C4-2B (cell line): ENCODE measurements around the gene IRAK3.
"Not testable (repeated sequence)": the region's sequence is repeated elsewhere in the genome, so short reads cannot be mapped to it uniquely, and the experiment has no call there.

ENCODE experiments used
- ZFX ChIP-seq: fragments of 450-650 bp; IDR thresholded peaks from 2 replicates; pipeline ENCODE4 v1.6.1; 2017
- TF ChIP-seq, protein P1 (sequence below): fragments of 450-650 bp; conservative IDR thresholded peaks from 2 replicates; pipeline ENCODE4 v1.5.1; 2017; ENCODE audit warnings: mild to moderate bottlenecking

- TF ChIP-seq, protein P1, sequence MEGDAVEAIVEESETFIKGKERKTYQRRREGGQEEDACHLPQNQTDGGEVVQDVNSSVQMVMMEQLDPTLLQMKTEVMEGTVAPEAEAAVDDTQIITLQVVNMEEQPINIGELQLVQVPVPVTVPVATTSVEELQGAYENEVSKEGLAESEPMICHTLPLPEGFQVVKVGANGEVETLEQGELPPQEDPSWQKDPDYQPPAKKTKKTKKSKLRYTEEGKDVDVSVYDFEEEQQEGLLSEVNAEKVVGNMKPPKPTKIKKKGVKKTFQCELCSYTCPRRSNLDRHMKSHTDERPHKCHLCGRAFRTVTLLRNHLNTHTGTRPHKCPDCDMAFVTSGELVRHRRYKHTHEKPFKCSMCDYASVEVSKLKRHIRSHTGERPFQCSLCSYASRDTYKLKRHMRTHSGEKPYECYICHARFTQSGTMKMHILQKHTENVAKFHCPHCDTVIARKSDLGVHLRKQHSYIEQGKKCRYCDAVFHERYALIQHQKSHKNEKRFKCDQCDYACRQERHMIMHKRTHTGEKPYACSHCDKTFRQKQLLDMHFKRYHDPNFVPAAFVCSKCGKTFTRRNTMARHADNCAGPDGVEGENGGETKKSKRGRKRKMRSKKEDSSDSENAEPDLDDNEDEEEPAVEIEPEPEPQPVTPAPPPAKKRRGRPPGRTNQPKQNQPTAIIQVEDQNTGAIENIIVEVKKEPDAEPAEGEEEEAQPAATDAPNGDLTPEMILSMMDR: not testable (repeated sequence)
- TF ChIP-seq ZFX: not testable (repeated sequence)
Measured at GRCh38 chr12:66184822-66185221, 4.2 kb upstream of the IRAK3 start.
